DMS79 treated with DMSO at 0.1 percent for 48 hours (cell line): ENCODE results near the gene TMEM132C.
"Not testable (repeated sequence)": the region's sequence is repeated elsewhere in the genome, so short reads cannot be mapped to it uniquely, and the experiment has no call there.

Source experiments
- DNase-seq: peaks from one replicate; lab custom pipeline; 2025; lab: John Stamatoyannopoulos, UW

Gene TMEM132C

GRCh38 chr12:128267131-128267622 lies at the start of gene TMEM132C:
TSS of gene TMEM132C (plus strand) at chr12:128267170. CDS start at chr12:128267403, 233 bp downstream.
- no peak for DNase-seq

DNA sequence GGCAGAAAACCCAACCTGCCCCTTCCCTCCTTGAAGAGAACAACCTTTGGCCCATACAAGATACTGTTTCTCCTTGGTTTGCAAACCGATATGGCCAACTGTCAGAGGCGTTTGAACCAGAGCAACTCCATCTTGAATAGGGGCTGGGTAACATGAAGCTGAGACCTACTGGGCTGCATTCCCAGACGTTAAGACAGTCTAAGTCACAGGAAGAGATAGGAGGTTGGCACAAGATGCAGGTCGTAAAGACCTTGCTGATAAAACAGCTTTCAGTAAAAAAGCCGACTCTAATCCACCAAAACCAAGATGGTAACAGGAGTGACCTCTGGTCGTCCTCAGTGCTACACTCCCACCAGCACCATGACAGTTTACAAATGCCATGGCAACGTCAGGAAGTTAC lies 42.7 kb upstream of the TMEM132C start:
- no peak for DNase-seq

DNA sequence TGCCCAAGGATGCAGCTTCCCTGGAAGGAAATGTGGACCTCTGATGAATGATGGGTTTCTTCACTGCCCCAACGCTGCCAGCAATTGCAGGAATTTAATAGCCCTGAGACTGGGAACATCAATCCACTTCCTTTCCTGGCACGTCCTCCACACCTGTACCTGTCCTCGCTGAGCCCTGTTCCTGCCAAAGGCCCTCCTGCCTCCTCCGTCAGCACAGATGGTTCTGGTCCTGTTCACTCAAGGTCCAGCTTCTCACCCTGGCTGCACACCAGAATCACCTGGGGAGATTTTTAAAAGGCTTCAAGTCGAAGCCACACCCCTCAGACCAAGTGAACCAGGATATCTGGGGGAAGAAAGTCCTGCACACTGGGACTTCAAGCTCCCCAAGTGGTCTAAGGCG lies 38.4 kb upstream of the TMEM132C start:
- no peak for DNase-seq

- peak; percentile 79 for DNase-seq
Measured at GRCh38 chr12:128235635-128236417, 31.1 kb upstream of the TMEM132C start.

DNA sequence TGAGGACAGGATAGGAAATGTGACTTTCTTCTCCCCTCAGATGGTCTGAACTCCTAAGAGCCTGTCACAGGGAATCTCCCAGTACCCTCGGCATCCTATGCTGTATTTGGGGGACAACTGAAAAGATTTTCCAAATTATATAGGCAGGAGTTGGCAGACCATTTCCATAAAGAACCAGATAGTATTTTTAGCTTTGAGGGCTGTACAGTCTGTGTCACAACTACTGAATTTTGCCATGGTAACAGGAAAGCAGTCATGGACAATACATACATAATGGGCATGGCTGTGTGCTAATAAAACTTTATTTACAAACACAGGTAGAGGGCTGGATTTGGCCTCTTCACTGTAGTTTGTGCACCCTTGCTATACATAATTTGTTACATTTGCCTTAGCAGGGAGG lies 30.4 kb upstream of the TMEM132C start:
- DNase-seq, result no peak

DNA sequence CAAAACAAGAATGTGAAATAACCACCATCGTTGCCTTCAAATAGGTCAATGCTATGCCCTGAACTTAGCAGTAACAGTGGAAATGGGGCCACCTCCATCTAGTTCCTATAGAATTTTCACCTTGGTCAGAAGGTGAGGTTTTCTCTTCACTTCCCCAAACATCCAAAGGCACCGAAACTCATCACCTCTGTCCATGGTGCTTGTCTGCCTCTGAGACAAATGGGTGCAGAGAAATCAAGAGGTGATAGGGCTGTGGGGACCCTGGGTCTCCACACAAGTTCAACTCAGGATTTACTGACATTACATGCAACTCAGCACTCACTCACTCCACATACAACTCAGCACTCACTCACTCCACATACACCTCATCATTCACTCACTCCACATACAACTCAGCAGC lies 26.2 kb upstream of the TMEM132C start:
- DNase-seq, result no peak

DNA sequence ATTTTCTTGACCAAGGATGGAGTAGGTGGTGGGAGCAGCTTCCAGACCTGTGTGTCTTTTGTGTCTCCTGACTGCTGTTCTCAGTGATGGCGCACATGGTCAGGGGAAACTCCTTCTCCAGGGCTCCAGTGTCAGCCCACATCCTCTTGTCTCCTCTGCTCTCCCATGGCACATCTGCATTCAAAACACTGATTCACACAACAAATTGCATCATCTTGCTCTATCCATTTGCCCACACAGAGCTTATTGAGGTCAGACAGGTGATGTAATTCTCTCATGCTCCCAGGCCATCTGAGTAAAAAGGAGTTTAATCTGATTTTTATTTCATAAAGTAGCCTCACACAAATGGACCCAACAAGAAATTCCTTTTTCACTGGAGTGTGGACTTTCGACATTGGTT lies 21.8 kb upstream of the TMEM132C start:
- no peak for DNase-seq

DNA sequence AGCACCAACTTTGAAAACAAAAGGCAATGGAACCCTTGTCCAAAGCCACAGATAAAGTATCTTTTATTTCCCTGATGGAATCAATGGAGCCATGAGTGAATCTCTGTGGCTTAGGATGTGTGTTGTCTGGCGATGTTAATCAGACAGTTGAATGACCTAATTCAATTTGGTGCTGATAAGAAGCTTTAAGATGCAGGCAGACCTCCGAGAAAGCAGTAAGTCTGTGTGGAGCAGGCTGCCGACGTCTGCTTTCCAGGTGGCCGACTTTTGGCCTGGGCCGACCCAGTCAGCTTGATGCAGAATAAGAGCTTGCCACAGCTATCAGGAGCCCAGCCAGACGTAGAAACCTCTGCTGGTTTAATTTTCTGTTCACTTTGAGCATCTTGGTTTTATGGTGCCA lies 21.1 kb upstream of the TMEM132C start:
- DNase-seq, result no peak

GRCh38 chr12:128250096-128250495 lies 16.9 kb upstream of the TMEM132C start:
- DNase-seq, result peak; percentile 71

DNA sequence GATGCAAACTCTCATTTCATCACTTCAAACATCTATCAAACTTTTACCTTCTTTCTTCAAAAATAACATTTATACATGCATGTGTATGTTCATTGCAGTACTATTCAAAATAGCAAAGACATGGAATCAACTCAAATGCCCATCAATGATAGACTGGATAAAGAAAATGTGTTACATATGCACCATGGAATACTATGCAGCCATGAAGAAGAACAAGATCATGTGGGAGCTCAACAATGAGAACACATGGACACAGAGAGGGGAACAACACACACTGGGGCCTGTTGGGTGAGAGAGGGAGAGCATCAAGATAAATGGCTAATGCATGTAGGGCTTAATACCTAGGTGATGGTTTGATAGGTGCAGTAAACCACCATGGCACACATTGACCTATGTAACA lies 13.1 kb upstream of the TMEM132C start:
- not testable (repeated sequence) for DNase-seq

- DNase-seq, result peak; percentile 80
Measured at GRCh38 chr12:128258866-128259555, 8.0 kb upstream of the TMEM132C start.

DNA sequence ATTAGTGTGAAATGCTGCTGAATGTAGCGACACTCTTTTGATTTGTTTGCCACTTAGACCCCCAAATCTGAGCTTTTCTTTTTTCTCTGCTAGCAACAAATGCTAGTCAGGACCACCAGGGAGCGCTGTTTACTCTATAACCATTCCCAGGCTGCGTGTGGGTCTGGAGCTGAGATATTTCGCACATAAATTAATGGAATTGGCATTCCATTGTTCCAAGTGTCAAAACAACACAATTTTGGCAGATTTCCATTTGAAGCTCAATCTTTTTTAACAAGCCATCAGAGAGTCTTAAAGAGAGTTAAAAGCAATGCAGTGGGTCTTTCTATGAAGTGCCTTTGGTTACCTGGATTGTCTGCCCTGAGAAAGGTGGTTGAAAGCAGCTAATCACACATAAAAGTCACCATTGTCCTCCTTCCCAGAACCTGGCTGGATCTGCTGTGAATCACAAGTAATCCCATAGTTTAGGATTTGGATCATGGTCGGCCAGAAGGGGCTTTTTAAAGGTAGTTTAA lies 7.4 kb upstream of the TMEM132C start:
- peak; percentile 66 for DNase-seq

DNA sequence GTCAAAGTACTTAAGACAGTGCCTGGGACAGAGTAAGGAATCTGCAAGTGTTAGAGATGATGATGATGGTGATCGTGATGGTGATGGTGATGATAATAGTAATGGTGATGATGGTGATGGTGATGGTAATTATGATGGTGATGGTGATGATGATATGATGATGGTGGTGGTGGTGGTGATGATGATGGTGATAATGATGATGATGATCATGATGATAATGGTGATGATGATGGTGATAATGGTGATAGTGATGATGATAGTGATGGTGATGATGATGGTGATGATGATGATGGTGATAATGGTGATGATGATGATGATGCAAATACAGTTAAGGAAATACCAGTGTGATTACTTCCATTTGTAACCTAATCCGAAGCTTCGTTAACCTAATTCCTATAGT lies 5.2 kb upstream of the TMEM132C start:
- DNase-seq, result no peak

GRCh38 chr12:128265566-128265965 lies 1.4 kb upstream of the TMEM132C start:
- DNase-seq, result no peak

- no peak for DNase-seq
Measured at GRCh38 chr12:128266086-128266485, 884 bp upstream of the TMEM132C start.

- no peak for DNase-seq
Measured at GRCh38 chr12:128266541-128267130, 334 bp upstream of the TMEM132C start.

GRCh38 chr12:128267651-128268378 lies 845 bp downstream of the TMEM132C start:
- DNase-seq, result no peak

GRCh38 chr12:128268379-128268995 lies 1.5 kb downstream of the TMEM132C start:
- DNase-seq, result no peak

DNA sequence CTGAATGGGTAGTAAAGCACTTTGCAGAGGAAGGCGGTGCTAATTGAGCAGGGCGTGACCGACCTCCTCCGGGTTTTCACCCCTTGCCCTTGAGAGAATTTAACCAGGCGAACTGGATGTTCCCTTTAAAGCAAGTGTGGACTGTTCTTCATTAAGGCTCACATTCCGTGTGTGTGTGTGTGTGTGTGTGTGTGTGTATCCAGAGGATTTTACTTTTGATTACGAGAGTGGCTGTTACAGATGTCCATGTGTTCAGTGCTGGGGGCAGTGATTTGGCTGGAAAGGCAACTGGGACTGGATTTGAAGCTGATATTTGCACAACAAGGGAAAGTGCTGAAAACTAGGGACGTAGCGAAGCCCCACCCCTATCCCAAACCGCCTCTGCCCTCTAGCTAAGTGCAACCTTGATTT lies 2.2 kb downstream of the TMEM132C start:
- peak; percentile 26 for DNase-seq

GRCh38 chr12:128276471-128276870 lies 9.5 kb downstream of the TMEM132C start:
- DNase-seq, result no peak

DNA sequence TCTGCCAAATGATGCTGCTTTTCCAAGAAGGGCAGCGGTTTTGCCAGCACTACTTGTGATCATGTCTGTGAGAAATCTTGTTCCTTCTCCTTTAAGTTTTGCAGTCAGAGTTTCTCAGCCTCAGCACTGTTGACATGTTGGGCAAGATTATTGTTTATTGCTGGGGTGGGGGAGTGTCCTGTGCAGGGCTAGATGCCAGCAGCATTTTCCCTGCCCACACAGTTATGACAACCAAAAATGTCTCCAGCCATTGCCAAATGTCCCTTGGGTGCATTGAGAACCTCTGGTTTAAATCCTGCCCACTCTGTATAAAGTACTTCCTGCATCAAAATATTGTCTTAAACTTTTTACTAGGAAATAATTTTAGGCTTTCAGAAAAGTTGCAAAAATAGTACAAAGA lies 20.0 kb downstream of the TMEM132C start:
- DNase-seq, result no peak

DNA sequence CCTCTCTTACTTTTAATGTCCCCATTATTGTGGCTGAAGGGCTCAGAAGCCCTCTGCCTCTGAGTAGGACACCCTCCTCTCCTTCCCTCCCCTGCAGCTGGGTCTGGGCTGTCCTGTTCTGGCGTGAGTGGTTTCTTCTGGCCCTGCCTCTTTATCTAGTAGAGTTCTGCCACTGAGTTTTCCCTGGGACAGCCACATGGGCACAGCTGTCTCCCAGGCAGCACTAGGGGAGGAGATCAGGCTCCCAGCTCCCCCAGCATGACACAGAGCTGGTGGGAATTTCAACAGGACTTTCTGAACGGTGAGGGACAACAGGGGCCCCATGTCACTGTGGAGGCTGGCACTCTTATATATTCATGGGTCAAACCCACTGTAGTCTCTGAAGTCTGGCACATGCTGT lies 21.4 kb downstream of the TMEM132C start:
- DNase-seq, result no peak
